GM19452 (cell line): ENCODE results near the gene DNAJB9.
"Not testable (repeated sequence)": the region's sequence is repeated elsewhere in the genome, so short reads cannot be mapped to it uniquely, and the experiment has no call there.

Experiments used
- ATAC-seq: cut with Tn5 transposase; IDR thresholded peaks from one replicate; pipeline ENCODE4 v1.9.1; 2021; ENCODE audit not compliant: unreplicated experiment

DNAJB9 gene

GRCh38 chr7:108569381-108570145 is at the start of gene DNAJB9, which contains the start of gene THAP5:
Gene DNAJB9, plus strand, starts transcription at chr7:108569874. Its CDS starts 1,853 bp downstream, at chr7:108571727.
Gene THAP5, minus strand, starts transcription at chr7:108569706. Its CDS starts 137 bp downstream, at chr7:108569569.
- ATAC-seq: peak; percentile 94

GRCh38 chr7:108522780-108523179 is 46.9 kb upstream of the DNAJB9 start:
- no peak for ATAC-seq

- peak; percentile 48 for ATAC-seq
These were observed 44.2 kb upstream of the DNAJB9 start for GRCh38 chr7:108525327-108525984.

- ATAC-seq: peak; percentile 91
These were observed 43.5 kb upstream of the DNAJB9 start, which contains the start of gene PNPLA8 for GRCh38 chr7:108525985-108526767. Gene PNPLA8, minus strand, starts transcription at chr7:108526135. Its CDS starts 10,644 bp downstream, at chr7:108515491.

GRCh38 chr7:108526768-108527017 is 43.0 kb upstream of the DNAJB9 start:
- ATAC-seq: no peak

GRCh38 chr7:108528183-108528712 is 41.4 kb upstream of the DNAJB9 start:
- ATAC-seq: no peak

- ATAC-seq: no peak
These were observed 40.3 kb upstream of the DNAJB9 start for GRCh38 chr7:108529341-108529740.

- ATAC-seq: no peak
These were observed 36.0 kb upstream of the DNAJB9 start for GRCh38 chr7:108533712-108534111.

DNA sequence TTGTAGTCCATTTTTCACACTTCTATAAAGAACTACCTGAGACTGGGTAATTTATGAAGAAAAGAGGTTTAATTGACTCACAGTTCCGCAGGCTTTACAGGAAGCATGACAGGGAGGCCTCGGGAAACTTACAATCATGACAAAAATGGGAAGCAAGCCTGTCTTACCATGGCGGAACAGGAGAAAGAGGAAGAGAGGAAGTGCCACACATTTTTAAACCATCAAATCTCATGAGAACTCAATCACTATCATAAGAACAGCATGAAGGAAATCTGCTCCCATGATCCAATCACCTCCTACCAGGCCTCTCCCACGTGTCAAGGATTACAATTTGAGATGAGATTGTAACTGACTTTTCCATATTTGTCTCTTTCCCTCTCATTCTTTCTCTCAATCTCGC is 34.4 kb upstream of the DNAJB9 start:
- ATAC-seq: no peak

DNA sequence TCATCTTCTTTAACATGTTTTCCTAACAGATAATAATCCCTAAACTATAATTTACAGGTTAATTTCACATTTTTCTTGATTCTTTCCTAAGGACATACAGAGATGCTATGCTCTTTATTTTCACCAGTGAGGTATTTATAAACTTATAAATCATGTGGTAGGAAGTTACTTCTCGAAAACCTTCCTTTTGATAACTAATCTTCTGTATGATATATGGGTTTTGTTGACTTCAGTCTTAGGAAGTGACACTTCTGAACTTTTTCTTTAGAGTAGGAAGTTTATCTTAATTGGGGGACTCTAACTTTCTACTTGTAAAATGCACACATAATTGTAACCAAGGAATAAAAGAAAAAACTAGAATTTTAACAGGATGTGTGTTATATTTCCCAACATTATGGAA is 33.9 kb upstream of the DNAJB9 start:
- no peak for ATAC-seq

GRCh38 chr7:108537229-108537628 is 32.4 kb upstream of the DNAJB9 start:
- no peak for ATAC-seq

GRCh38 chr7:108538236-108538635 is 31.4 kb upstream of the DNAJB9 start:
- ATAC-seq: not testable (repeated sequence)

DNA sequence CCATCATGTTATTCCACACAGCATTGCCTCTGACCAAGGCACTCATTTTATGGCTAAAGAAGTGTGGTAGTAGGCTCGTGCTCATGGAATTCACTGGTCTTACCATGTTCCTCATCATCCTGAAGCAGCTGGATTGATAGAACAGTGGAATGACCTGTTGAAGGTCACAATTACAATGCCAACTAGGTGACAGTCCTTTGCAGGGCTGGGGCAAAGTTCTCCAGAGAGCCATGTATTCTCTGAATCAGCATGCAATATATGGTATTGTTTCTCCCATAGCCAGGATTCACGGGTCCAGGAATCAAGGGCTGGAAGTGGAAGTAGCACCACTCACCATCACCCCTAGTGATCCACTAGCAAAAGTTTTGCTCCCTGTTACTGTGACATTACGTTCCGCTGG is 31.0 kb upstream of the DNAJB9 start:
- not testable (repeated sequence) for ATAC-seq

DNA sequence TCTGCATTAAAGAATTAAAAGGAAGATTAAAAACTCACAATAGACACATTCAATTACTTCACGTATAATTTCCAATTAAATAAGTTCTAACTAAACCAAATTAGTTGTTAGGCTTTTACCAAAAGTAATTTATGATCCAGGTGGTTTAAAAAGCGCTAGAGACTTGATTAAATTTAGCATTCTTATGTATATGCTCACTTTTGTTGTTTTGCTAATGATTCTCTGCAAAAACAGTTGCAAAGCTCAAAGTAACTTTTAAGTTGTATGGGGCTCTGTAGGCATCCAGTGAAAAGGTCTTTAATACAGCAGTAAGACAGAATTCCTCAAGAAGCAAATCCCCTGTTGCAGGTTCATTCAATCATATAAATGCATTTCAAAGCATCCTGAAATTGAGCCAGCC is 28.2 kb upstream of the DNAJB9 start:
- ATAC-seq: no peak

- ATAC-seq: not testable (repeated sequence)
These were observed 21.4 kb upstream of the DNAJB9 start for GRCh38 chr7:108548141-108548896.

DNA sequence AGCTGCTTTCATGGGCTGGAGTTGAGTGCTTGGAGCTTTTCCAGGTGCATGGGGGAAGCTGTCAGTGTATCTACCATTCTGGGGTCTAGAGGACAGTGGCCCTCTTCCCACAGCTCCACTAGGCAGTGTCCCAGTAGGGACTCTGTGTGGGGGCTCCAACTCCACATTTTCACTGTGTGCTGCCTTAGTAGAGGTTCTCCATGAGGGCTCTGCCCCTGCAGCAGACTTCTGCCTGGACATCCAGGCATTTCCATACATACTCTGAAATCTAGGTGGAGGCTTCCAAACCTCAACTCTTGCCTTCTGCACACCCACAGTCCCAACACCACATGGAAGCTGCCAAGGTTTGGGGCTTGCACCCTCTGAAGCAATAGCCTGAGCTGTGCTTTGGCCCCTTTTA is 13.0 kb upstream of the DNAJB9 start:
- not testable (repeated sequence) for ATAC-seq

GRCh38 chr7:108557191-108557590 is 12.5 kb upstream of the DNAJB9 start:
- no peak for ATAC-seq

DNA sequence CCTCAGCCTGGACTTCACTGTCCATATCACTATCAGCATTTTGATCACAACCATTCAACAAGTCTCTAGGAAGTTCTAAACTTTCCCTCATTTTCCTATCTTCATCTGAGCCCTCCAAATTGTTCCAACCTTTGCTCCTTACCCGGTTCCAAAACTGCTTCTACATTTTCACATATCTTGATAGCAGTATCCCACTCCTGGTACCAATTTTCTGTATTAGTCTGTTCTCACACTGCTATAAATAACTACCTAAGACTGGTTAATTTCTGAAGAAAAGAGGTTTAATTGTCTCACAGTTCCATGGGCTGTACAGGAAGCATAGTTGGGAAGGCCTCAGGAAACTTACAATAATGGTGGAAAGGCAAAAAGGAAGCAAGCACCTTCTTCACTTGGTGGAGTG is 12.1 kb upstream of the DNAJB9 start:
- ATAC-seq: no peak

DNA sequence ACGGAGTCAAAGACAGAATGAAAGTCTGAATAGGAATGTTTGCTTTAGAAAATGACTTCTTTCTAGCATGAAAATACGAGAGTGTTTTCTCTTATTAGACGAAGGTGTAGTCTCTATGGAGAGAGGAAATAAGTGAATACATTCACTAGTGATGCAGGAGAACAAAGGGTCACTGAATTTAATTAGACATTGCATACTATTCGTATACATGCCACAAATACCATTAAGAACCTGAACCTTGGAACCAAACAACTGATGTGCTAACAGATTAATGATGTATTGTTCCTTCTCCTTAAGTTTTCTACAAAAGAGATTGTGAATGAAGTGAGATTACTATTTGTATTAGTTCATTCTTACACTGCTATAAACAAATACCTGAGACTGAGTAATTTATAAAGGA is 10.4 kb upstream of the DNAJB9 start:
- no peak for ATAC-seq

DNA sequence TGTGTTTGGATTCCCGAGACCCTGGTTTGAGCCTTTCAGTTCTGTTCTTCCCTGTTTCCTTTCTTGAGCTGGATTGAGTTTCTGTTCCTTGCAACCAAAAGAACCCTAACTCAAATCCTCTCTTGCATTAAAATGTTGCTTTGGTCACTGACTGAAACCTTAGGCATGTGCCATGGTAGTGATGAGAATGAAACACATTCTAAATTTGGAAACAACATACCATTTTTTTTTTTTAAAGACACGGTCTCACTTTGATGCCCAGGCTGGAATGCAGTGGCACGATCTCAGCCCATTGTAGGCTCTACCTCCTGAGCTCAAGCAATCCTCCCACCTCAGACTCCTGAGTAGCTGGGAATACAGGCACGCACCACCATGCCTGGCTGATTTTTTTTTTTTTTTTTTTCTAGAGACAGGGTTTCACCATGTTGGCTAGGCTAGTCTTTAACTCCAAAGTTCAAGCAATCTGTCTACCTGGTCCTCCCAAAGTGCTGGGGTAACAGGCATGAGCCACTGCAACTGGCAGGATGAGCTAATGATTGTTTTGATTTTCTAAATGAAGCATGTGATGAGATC is 8.5 kb upstream of the DNAJB9 start:
- ATAC-seq: no peak
